Activated T-cell treated with anti-CD3 and anti-CD28 coated beads, Interleukin-2, amount 50 U/mL, for 1 hour (primary cell): ENCODE data around the gene TAF7L.

Experiments used
- DNase-seq: peaks from one replicate; pipeline ENCODE4 v3.0.0-alpha.2; 2020

TAF7L gene

DNA sequence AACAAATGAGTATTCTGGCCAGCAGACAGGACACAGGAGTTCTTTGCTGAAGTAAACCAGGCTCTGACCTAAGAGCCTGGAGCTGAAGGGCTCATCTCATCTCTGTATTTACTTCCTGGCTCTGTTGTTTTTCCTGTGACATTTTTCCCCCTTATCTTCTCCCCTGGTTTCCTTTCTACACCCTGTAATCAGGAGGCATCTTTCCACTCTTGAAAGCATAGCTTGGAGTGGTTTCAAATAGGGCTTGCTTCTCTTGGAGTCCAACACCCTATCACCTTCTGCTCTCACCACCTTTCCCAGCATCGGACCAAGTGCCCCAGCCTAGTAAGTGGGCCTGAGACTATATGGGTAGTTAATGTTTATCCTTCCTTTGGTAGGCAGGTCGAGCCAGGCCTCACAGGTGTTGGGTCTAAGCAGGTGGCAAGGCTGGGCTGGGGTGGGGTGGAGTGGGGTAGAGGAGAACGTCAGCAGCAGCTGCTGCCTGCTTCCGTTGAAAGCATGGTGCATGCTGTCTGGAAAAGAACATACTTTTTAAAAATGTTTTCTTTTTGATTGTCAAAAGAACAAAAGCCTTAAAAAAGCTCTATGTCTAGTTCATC, 70.4 kb downstream of the TAF7L start:
- DNase-seq = no peak

- peak; percentile 19 for DNase-seq
Measured at GRCh38 chrX:101219864-101220346, 71.2 kb downstream of the TAF7L start.

DNA sequence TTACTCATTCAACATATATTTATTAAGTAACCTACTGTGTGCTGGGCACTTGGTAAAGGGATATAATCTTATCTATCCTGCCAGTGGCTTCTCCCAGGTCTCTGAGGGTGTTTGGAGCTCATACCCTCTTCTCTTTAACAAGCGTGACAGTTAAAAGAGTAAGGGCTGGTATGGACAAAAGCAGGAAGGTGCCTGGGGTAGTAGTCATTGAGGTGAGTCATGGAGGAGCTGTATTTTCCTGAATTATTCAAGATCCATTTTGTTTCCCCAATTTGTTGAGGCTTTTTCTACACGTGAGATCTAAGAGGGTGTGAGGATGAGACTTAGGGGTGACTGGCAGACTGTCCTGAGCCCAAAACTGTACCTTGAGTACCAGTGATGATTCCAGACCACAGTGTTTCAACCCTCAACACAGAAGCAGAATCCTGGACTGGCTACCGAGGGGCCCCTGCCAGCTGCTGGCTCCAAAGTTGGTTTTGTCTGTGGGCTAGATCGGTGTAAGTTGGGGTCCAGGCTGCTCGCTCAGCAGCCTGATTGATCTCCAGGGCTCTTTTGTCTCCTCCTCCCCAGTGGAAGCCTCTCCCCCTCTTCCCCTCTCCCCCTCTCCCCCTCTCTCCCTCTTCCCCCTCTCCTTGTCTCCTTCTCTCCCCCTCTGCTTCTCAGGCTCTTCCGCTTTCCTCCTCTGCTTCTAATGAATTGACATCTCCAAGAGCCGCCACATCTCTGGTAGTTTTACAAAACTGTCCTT, 71.8 kb downstream of the TAF7L start, which contains the start of gene DRP2:
TSS of gene DRP2 (plus strand) at position 671 of the 748 bp plus-strand sequence. CDS start 11,862 bp downstream, outside the sequence.
- DNase-seq = no peak
